Panc1 (cell line): ENCODE measurements around the gene NAGA.

Experiments
- TF ChIP-seq, protein P1 (sequence below): fragments of 450-650 bp; IDR thresholded peaks from 2 replicates; pipeline ENCODE4 v1.5.1; 2017; ENCODE audit warnings: mild to moderate bottlenecking
- TF ChIP-seq, protein P2 (sequence below), 2 experiments: IDR thresholded peaks; 2 replicates each; pipeline ENCODE4 v1.6.1; 2011 to 2012; ENCODE audit warnings: low read depth in 2 of 2, control low read depth in 1 of 2, low read length in 1 of 2, mild to moderate bottlenecking in 1 of 2, moderate library complexity in 1 of 2; ENCODE audit not compliant: insufficient read depth in 1 of 2

- TF ChIP-seq, protein P1, sequence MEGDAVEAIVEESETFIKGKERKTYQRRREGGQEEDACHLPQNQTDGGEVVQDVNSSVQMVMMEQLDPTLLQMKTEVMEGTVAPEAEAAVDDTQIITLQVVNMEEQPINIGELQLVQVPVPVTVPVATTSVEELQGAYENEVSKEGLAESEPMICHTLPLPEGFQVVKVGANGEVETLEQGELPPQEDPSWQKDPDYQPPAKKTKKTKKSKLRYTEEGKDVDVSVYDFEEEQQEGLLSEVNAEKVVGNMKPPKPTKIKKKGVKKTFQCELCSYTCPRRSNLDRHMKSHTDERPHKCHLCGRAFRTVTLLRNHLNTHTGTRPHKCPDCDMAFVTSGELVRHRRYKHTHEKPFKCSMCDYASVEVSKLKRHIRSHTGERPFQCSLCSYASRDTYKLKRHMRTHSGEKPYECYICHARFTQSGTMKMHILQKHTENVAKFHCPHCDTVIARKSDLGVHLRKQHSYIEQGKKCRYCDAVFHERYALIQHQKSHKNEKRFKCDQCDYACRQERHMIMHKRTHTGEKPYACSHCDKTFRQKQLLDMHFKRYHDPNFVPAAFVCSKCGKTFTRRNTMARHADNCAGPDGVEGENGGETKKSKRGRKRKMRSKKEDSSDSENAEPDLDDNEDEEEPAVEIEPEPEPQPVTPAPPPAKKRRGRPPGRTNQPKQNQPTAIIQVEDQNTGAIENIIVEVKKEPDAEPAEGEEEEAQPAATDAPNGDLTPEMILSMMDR, result no peak
- TF ChIP-seq, protein P2, sequence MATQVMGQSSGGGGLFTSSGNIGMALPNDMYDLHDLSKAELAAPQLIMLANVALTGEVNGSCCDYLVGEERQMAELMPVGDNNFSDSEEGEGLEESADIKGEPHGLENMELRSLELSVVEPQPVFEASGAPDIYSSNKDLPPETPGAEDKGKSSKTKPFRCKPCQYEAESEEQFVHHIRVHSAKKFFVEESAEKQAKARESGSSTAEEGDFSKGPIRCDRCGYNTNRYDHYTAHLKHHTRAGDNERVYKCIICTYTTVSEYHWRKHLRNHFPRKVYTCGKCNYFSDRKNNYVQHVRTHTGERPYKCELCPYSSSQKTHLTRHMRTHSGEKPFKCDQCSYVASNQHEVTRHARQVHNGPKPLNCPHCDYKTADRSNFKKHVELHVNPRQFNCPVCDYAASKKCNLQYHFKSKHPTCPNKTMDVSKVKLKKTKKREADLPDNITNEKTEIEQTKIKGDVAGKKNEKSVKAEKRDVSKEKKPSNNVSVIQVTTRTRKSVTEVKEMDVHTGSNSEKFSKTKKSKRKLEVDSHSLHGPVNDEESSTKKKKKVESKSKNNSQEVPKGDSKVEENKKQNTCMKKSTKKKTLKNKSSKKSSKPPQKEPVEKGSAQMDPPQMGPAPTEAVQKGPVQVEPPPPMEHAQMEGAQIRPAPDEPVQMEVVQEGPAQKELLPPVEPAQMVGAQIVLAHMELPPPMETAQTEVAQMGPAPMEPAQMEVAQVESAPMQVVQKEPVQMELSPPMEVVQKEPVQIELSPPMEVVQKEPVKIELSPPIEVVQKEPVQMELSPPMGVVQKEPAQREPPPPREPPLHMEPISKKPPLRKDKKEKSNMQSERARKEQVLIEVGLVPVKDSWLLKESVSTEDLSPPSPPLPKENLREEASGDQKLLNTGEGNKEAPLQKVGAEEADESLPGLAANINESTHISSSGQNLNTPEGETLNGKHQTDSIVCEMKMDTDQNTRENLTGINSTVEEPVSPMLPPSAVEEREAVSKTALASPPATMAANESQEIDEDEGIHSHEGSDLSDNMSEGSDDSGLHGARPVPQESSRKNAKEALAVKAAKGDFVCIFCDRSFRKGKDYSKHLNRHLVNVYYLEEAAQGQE (IDR thresholded peaks at IDR 0.05; ENCODE audit: insufficient read depth in 1 of 2, low read depth in 2 of 2, low read length in 1 of 2), result no peak
These were observed 4.4 kb downstream of the NAGA start for GRCh38 chr22:42066126-42066761.
